K562 (cell line): ENCODE results near the gene PSG1. TPM values are rescaled to one million over a fixed set of nuclear protein-coding genes. Genes with fewer than 3 reads are reported as not detected.
"Not testable (repeated sequence)": the region's sequence is repeated elsewhere in the genome, so short reads cannot be mapped to it uniquely, and the experiment has no call there.

Source experiments
- ATAC-seq: fragments of 200-7000 bp; cut with Tn5 transposase; 3 replicates; pipeline ENCODE4 v1.9.1; 2020; ENCODE audit warnings: moderate library complexity
- BruUV-seq: library from RNA; stranded (reverse); fragments of 400-500 nt; replicated peaks from 2 replicates; lab custom pipeline; 2021; lab: Mats Ljungman, UMichigan
- CTCF ChIA-PET: fragments of 300-600 bp; formaldehyde crosslinking; extraction: SDS; loops from one replicate; lab custom pipeline; 2021; ENCODE audit warnings: low intra/inter-chr PET ratio; lab: Yijun Ruan, JAX
- POLR2A ChIA-PET: fragments of 300-600, 350-650 bp; sonication (Branson Sonifier 250); formaldehyde crosslinking; extraction: SDS; loops from one replicate; lab custom pipeline; 2021; ENCODE audit warnings: antibody characterized with exemption, inconsistent platforms; lab: Yijun Ruan, JAX
- DNase-seq, 4 experiments: peaks; one replicate each; pipeline versions ENCODE4 v3.0.0 to v3.0.0-alpha.2; 2011 to 2018; ENCODE audit warnings: low spot score in 3 of 4, mixed read lengths in 3 of 4; ENCODE audit errors: extremely low read depth in 1 of 4
- FAIRE-seq: peaks from 2 replicates; lab custom pipeline; 2011; peaks lifted over from hg19 to GRCh38; lab: Jason Lieb, UNC
- H2AFZ ChIP-seq: 2 replicates; pipeline ENCODE4 v1.6.0; 2011; ENCODE audit warnings: low read depth, low read length, control low read depth, inconsistent platforms
- H3K27ac ChIP-seq: fragments of 200-600 bp; 3 replicates; pipeline ENCODE4 v1.8.0; 2011; ENCODE audit warnings: low read depth, mild to moderate bottlenecking, control low read depth, inconsistent platforms, low read length, moderate library complexity, mixed read lengths; ENCODE audit errors: extremely low read depth
- H3K27me3 ChIP-seq, 2 experiments: fragments of 300-600 bp in 1 of 2; 2 replicates in 1 of 2; 3 replicates in 1 of 2; pipeline versions ENCODE4 v1.6.0 to v1.8.0; 2011; ENCODE audit warnings: inconsistent platforms in 2 of 2, low read length in 2 of 2, mild to moderate bottlenecking in 1 of 2, mixed read lengths in 1 of 2, moderate library complexity in 1 of 2; ENCODE audit not compliant: control insufficient read depth in 2 of 2, insufficient read depth in 2 of 2
- H3K36me3 ChIP-seq: fragments of 300-600 bp; 3 replicates; pipeline ENCODE4 v1.8.0; 2011; ENCODE audit warnings: mild to moderate bottlenecking, low read length, inconsistent platforms; ENCODE audit not compliant: control insufficient read depth, insufficient read depth
- H3K4me1 ChIP-seq, 2 experiments: fragments of 200-600 bp in 1 of 2; replicated peaks in 1 of 2; 2 replicates in 1 of 2; 3 replicates in 1 of 2; pipeline versions ENCODE4 v1.5.1 to v1.8.0; 2011; ENCODE audit warnings: inconsistent platforms in 2 of 2, low read length in 2 of 2, mild to moderate bottlenecking in 1 of 2, mixed read lengths in 1 of 2, moderate library complexity in 1 of 2; ENCODE audit not compliant: control insufficient read depth in 2 of 2, insufficient read depth in 2 of 2
- H3K4me2 ChIP-seq: 2 replicates; pipeline ENCODE4 v1.6.1; 2011; ENCODE audit warnings: low read length, control low read depth, inconsistent platforms, mixed read lengths; ENCODE audit not compliant: insufficient read depth
- H3K4me3 ChIP-seq: fragments of 200-600 bp; sonication (generic), shearing (Covaris generic); 2 replicates; pipeline ENCODE4 v1.5.1; 2016; ENCODE audit warnings: control low read depth, inconsistent platforms
- H3K79me2 ChIP-seq: fragments of 200-600 bp; 3 replicates; pipeline ENCODE4 v1.8.0; 2011; ENCODE audit warnings: low read length, inconsistent platforms; ENCODE audit not compliant: control insufficient read depth, insufficient read depth
- H3K9ac ChIP-seq, 2 experiments: 2 replicates each; pipeline versions ENCODE4 v1.6.0 to v1.6.1; 2011; ENCODE audit warnings: low read depth in 2 of 2, low read length in 2 of 2, control low read depth in 1 of 2, inconsistent platforms in 1 of 2, mild to moderate bottlenecking in 1 of 2, mixed read lengths in 1 of 2; ENCODE audit not compliant: insufficient read depth in 1 of 2
- H3K9me1 ChIP-seq: one replicate; pipeline ENCODE4 v1.6.0; 2011; ENCODE audit warnings: inconsistent platforms, mild to moderate bottlenecking, low read length, moderate library complexity; ENCODE audit not compliant: control insufficient read depth, insufficient read depth
- H3K9me3 ChIP-seq: replicated peaks from 2 replicates; pipeline ENCODE4 v1.5.1; 2011; ENCODE audit warnings: low read depth, low read length, inconsistent platforms; ENCODE audit not compliant: control insufficient read depth, insufficient read depth
- H4K20me1 ChIP-seq: replicated peaks from 2 replicates; pipeline ENCODE4 v1.6.1; 2011; ENCODE audit warnings: low read length, inconsistent platforms, mixed read lengths; ENCODE audit not compliant: control insufficient read depth, insufficient read depth
- WGBS: fragments of 100-300 bp; shearing (Covaris generic); methylation state at CpG from one replicate; pipeline ENCODE4 v1.1.6; 2016; ENCODE audit warnings: low coverage, mixed read lengths; ENCODE audit not compliant: insufficient coverage; ENCODE audit errors: missing lambda C conversion rate; 5-methylcytosine and 5-hydroxymethylcytosine counted together
- in situ Hi-C: fragments of 300-500 bp; cut with MboI; formaldehyde crosslinking; loops from 4 replicates; pipeline ENCODE4 v1.15.0; 2018; ENCODE audit warnings: inconsistent platforms, mixed read lengths
- intact Hi-C: fragments of 100-400 bp; cut with micrococcal nuclease; formaldehyde crosslinking; loops from 2 replicates; pipeline ENCODE4 v1.14.2; 2022
- polyA plus RNA-seq, 8 experiments: library from polyadenylated mRNA; depleted of rRNA in 4 of 8; stranded (reverse) in 5 of 8; unstranded in 3 of 8; fragments of >200 nt; fragmentation: Nextera tagmentation in 2 of 8; fragmentation: Illumina TruSeq in 1 of 8; extraction: Ambion mirVana in 2 of 8; extraction: Trizol in 1 of 8; gene quantifications; 2 replicates each; pipeline versions ENCODE4 v1.2.1 to v1.2.3, GENCODE V29; 2011 to 2014; ENCODE audit warnings: inconsistent platforms in 1 of 8, missing spikeins in 1 of 8
- total RNA-seq, 7 experiments: library from RNA; depleted of rRNA in 6 of 7; stranded (reverse); fragments of >200 nt in 6 of 7; fragmentation: Illumina TruSeq in 2 of 7; extraction: Trizol in 2 of 7; gene quantifications; 2 replicates each; pipeline versions ENCODE4 v1.2.1 to v1.2.3, GENCODE V29; 2011 to 2021; ENCODE audit warnings: low replicate concordance in 1 of 7

PSG1 gene
- total and polyA plus RNA-seq, 9 of the 15 experiments (the other 6 are each of a cell fraction or from before 2014, with no cell fraction given) = not detected

DNA sequence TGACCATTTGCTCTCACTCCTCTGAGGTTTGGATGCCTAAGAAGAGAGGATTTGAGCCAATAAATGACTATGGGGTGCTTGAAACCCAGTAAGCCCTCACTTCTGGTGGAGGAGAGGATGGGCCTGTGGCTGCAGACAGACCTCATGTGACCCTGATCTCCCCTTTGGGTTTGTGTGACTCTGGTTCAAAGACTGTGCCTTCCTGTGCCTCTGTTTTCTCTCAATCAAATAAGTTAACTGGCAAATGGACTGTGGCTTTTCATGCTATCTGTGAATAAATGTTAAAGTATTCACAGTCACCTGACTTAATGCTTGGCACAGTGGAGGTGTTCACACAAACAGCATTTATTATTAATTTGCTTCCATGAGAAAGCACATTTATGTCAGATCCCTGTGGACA lies 26.7 kb downstream of the PSG1 start:
- CTCF ChIA-PET, H3K9me1 ChIP-seq, BruUV-seq, H2AFZ ChIP-seq, H3K36me3 ChIP-seq, DNase-seq, POLR2A ChIA-PET, H3K4me1 ChIP-seq, intact Hi-C loops, H4K20me1 ChIP-seq, H3K27me3 ChIP-seq, H3K27ac ChIP-seq, H3K9ac ChIP-seq, in situ Hi-C loops, H3K4me3 ChIP-seq, H3K4me2 ChIP-seq, ATAC-seq, H3K9me3 ChIP-seq, FAIRE-seq, H3K79me2 ChIP-seq: not testable (repeated sequence)

DNA sequence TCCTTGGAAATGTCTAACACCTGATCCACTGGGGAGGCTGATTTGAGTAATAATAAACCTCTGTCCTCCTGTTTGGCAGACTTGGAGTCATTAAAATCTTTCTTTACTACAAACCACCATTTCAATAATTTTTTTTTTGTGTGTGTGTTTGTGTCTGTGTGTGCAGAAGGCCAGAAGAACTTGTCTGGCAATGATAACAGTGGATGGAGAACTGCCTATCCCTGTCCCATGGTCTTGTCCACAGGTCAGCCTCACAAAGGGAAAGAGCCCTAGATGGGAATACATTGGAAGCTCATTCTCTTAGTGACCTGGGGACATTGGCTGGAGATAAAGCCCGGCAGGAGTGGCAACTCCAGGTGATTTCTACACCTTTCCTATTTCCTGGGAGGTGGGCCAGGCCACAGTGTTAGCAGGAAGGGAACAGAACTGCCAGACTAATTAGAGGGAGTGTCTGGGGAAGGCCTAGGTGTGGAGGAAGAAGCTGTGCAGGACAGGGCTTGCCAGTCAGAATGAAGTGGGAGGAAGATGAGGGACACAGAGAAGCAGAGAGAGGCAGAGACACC lies 27.7 kb downstream of the PSG1 start:
- 0% methylated on average over 1 of the region's 1 CpG for WGBS
- intact Hi-C loops, ATAC-seq, H4K20me1 ChIP-seq, DNase-seq, H2AFZ ChIP-seq, BruUV-seq, H3K9ac ChIP-seq, H3K27me3 ChIP-seq, POLR2A ChIA-PET, in situ Hi-C loops, H3K4me3 ChIP-seq, FAIRE-seq, H3K9me1 ChIP-seq, CTCF ChIA-PET, H3K27ac ChIP-seq, H3K79me2 ChIP-seq, H3K36me3 ChIP-seq, H3K4me2 ChIP-seq, H3K4me1 ChIP-seq, H3K9me3 ChIP-seq: not testable (repeated sequence)
